ENCODE results near the gene NTM.

NTM gene

DNA sequence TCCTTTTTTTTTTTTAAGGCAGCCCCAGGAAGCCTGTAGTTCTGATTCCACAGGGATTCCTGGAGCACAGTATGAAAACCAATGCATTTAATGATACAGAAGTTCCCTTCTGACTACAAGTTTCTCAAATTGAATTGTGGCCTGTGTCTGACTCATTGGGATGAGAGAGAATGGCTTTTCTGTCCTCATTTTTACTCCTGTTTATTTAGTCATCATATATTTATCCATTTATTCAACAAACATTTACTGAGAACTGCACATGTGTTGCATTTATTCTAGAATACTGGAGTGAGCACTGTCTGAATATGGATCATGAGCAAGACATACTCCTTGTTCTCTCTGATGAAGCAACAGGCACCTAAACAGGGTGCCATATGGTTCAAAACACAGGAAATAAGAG, 231.2 kb downstream of the NTM start:
- no peak for DNase-seq (ENCODE audit: low read depth)

DNA sequence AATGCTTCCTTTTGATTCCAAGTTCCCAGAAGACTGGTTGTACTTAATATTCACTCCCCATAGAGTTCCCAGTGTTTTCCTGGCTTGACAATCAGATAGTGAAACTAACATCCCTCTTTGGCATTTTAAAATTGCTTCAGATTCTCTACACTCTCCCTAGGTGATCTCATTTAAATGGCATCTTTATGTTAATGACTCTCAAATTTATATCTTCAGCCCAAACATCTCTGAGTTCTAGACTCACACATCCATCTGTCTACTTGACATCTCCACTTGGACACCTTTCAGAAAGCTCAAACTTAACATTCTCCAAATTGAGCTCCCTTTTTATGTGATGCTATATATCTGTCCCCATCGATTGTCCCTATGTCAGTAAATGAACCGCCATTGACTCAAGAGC, 232.0 kb downstream of the NTM start:
- DNase-seq (ENCODE audit: low read depth) = no peak

DNA sequence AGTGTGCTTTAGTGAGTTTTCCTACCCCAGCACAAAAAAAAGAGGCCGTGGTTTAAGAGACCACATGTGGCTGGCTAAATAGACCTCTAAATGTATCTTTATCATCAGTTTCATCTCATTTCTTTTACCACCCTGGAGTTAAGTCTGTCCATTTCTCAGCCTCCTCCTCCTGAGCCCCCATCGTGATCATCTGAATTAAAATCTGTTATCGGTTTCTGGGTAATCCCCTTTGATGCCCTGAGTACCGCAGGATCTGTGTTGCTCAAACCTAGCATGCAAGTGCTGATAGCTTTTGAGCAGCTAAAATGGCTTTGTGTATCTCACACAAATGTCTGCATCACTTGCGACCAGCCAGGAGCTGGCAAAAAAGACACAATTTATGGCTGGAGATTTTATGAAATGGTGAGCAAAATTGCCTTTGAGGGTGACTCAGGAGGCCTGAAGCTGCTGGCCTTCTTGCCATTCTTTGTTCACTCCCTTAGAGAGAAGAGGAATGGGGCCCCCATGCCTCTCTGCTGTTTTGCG, 236.5 kb downstream of the NTM start:
- no peak for DNase-seq (ENCODE audit: low read depth)

DNA sequence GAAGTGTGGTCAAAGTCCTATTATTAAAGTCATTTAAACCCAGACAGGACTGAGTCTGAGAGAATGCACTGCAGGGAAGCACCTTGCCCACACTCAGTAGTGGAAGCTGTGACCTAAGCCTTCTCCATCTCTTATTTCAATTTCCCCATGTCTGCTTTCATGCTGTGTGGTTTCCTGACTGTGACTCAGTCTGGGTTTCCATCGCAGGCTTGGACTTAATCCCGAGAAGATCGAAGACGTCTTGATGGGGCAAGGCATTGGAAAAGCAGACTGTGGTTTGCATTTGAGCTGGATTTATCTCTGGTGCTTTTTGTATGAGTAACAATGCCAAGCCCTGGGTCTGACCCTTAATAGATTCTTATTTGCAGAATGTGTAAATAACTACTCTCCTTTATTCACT, 238.9 kb downstream of the NTM start:
- DNase-seq (ENCODE audit: low read depth) = peak; percentile 39

DNA sequence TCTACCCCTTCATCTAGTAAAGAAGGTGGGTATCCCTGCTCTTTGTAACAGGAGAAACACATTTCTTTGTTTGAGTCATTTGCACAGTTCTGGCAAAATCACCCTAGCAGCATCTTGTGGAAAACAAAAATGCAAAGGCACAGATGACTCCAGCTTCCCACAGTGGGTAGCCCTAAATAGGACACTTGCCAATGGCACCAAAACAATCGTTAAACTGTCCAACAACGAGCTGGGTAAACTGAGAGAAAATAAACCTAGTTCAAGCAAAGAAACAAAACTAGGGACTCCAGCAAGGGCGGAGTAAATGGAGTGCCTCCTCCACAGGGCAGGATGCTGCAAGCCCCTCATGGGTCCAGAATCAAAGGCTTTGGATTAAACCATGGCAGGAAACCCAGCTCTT, 239.5 kb downstream of the NTM start:
- DNase-seq (ENCODE audit: low read depth) = no peak

DNA sequence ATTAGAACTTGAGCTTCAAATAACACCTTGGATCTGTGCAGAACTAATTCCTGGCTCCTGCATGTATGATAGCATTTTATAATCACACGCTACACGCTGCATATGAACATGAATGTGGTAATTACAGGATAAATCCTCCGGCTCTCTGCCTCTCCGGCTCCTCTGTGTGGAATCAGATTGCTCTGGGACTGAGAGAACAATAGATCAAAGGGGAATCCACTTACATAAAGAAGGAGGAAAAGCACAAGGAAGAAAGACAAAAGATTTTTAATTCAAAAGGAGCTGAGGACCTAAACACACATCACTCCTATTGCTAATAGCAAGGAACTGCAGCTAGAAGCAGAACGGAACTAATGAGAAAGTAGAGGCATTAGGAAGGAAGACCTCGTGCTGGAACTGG, 240.9 kb downstream of the NTM start:
- no peak for DNase-seq (ENCODE audit: low read depth)

DNA sequence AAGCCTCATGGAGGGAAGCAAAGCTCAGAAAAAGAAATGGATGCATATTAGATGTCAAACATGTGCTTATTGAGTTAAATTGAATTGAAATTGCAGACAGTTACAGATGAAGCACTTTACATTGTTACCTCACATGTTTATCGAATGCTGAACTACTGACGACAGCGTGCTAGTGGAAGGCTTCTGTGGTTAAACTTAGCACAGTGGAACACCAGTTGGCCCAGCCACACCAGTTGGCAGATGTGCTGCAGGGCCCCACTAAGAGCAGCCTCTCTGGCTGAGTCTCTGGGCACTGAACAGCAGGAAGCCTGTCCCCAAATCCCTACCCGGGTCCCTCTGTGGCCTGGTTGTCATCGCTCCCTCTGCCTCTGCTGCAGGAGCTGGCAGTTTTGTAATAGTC, 242.1 kb downstream of the NTM start:
- DNase-seq (ENCODE audit: low read depth) = no peak

DNA sequence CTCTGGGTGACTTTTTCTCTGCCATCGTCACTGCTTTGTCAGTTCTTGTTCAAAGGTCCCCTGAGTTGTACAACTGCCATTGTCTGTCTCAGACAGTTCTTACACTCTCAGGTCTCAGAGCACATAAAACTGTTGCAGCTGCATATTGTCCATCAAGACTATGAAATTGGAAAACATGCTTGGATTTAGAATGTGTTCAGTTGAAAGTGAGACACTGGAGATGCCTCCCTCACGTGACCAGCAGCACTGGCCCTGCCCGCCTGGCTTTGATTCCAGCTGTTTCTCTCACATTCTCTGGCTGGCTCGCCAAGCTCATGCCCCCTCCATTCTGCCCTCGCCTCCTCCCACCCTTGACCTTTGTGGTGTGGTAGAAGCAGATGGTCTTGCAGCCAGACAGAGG, 244.2 kb downstream of the NTM start:
- DNase-seq (ENCODE audit: low read depth) = no peak

DNA sequence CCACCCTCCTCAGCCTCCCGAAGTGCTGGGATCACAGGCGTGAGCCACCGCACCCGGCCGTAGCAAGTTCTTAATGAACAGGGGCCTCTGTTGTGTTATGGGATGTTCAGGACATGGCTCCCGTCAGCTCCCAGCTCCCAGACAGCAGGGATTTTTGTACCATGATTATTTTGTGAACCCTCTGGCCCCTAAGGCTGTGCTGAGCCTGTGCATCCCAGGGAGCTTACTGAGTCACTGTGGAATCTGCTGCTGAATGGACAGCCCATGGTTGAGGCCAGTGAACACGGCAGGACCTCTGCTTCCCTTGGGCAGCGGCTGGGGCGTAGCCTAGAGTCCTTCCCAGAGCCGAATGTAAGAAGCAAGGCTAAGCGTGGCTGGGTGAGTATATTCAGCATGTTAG, 245.2 kb downstream of the NTM start:
- DNase-seq (ENCODE audit: low read depth) = no peak

DNA sequence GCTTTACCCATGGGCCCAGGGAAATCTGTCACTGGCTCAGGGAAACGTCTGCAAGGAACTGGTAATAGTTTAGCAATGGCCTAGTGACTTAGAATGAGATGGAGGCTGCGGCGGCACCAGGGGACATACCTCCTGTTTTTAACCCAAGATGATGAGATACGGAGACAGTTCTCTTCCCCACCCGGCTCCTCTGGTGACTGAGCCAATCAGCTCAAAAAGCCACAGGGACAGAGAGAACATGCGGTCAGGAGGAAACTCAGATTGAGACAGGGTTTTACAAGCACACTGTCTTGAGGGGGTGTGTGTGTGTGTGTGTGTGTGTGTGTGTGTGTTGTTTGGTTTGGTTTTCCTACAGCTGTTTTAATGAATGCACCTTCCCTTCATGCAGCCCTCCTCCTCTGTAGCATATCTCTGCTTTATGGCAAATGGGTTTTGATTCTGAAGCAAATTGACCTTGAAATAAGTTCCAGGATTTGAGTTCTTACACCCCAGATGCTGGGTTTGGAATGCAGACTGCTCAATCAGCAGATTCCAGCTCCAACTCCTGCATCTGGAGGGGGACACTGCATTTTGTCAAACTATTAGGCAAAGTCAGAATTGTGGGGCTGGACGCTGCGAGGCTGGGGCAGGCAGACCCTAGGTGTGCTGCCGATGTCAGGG, 246.2 kb downstream of the NTM start:
- no peak for DNase-seq (ENCODE audit: low read depth)

DNA sequence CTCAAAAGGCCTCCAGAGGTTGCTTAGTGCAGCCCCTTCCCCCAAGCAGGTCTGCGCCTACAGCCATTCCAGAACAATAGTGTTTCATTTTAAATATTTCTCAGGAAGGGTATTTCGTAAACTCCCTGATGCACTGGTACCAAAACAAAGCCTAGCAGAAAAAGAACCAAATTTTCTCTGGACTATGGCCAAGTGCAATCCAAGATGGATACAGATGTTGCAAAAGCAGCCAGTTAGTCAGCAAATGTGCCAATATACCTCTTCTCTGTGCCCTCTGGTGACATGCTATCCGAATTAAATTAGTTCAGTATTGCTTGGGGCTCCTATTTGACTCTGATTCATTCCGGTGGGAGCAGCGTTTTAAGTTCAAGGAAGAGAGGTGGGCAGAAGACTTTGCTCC, 247.8 kb downstream of the NTM start:
- DNase-seq (ENCODE audit: low read depth) = no peak

DNA sequence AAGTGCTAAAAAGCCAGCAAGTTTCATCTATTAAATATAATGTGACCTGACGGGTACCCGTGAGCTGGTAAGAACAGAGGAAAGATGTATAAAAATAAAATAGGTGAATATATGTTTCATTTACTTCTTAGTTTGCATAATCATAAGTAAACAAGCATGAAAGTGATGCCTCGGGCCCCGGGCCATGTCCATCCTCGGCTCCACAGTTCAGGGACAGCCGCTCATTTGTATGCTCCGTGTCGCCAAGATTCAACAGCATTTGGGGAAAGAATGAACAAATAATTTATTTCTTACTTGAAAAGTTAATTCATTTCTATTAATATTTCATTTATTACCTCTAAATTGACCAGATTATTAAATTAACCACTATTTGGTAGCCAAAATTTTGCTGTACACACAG, 251.8 kb downstream of the NTM start:
- no peak for DNase-seq (ENCODE audit: low read depth)

DNA sequence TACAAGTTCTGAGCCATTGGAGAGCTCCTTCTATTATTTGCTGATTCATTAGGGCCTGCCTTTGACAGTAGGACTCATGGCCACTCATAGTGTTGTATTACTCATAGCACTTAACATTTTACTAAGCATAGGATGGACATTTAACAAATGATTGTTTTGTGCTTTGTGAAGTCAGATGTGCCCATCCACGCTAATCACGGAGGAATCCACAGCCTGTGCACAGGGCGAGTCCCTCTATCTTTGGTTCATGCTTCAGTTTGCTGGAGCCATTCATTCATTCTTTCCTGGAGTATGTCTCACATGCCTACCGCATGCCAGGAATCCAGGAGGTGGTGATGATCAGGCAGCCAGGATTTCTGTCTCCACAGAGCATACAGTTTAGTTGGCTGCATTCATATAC, 254.1 kb downstream of the NTM start:
- no peak for DNase-seq (ENCODE audit: low read depth)

DNA sequence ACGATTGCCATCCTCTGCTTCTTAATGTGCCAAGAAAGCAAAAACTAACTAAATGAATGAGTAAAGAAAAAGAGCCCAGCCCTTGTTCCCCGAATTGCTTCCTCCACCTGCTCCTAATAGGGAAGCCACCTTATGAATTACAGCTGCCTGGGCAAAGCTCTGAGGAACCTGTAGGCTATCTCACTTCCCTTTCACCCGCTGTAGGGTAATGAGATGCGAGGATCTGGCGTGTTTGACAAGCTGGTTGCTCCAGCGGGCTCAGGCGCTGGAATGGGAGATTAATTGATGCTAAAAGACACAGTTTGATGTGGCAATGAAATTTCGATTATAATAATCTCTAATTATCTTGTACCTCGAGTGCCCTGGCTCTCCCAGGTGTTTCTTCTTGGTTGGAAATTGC, 256.4 kb downstream of the NTM start:
- DNase-seq (ENCODE audit: low read depth) = no peak

DNA sequence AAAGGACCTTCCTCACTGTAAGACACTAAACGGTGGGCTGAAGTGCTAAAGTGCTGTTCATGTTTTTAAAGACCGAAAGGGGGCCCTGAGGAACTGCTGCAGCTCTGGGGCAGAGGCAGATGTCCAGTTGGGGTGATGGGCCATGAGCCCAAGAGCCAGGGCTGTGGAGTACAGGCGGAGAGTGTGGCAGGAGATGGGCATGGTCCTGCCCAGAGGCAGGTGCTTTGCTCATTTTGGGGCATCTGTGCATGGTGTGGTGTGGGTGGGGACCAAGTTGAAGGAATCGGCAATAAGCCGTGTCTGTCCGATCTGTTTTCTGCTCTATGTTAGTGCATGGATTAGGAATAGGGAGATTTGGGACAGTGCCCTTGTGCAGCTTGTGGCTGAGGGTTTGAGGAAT, 258.3 kb downstream of the NTM start:
- DNase-seq (ENCODE audit: low read depth) = no peak

DNA sequence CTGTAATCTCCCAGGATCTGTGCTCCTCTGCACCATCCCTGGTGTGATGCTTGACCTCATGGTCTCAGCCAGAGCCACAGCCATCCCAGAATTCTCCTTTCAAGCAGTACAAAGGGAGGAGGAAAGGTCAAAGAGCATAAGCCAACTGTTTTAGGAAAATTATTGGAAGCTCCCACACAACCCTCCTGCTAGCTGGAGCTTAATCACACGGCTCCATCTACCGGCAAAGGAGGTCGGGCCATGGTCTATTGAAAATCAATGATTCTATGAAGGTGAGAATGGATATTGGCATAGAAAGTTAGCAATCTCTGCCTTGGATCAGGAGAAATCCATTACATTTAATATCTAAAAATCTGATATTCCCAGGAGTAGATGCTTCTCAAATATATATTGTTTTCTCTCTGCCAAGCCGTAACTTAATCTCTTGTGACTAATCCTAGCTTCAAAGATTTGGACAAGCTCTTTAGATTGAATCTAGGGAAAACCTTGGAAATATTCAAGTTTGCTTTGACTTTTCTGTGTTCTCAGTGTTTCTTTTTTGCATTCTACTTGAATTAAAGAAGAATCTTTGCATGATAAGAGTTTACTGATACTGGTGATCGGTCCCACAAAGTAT, 259.6 kb downstream of the NTM start:
- DNase-seq (ENCODE audit: low read depth) = no peak

DNA sequence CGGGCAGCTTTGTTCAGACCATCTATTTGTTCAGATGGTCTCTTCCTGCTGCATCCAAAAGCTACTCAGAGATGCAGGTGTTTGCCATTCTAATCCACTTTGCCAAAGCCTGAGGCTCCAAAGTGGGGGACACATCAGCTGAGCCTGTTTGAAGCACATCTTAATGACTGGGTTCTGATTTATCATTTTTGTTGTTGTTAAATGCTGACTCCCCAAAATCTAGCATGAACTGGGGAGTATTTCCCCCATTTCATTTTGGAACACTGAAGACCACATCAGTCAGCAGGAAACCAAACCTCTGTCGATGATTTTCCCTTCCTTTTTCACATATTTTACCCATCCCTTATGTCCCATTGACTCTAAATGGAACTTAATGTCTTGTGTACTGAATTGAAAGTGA, 262.6 kb downstream of the NTM start:
- no peak for DNase-seq (ENCODE audit: low read depth)

DNA sequence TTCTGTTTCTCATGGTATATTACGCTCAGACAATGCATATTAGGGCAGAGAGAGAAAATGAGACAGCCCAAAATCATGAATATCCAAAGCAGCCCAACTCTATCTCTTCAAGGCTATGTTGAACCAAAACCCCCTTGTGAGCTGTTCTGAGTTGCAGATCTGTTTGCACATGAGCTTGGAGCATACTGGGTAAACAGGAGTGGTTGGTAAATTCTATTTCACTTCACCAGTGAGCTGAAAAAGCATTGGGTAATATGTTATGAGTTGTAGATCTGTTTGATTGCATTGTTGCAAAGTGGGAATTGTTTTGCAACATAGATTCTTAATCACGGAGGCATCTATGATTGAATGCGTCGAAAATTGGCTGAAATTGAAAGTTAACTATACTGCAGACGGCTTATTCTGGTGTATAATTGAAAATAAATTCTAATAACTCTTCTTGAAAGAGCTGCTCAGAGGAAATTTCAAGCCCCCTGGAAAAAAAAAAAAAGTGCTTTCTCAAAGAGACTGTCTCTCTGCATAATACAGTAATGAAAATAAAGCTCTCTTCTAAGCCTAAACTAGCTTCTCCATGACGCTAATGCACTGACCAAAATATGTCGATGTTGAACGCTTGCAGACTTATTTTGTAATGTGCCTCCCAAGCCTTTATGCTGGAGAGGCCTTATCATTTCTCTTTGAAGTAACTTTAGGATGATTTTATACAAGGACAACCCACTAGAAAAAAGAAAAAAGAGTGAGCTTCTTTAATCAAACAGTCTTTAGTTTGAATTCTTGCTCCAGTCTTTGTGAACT, 263.7 kb downstream of the NTM start:
- DNase-seq (ENCODE audit: low read depth) = no peak

DNA sequence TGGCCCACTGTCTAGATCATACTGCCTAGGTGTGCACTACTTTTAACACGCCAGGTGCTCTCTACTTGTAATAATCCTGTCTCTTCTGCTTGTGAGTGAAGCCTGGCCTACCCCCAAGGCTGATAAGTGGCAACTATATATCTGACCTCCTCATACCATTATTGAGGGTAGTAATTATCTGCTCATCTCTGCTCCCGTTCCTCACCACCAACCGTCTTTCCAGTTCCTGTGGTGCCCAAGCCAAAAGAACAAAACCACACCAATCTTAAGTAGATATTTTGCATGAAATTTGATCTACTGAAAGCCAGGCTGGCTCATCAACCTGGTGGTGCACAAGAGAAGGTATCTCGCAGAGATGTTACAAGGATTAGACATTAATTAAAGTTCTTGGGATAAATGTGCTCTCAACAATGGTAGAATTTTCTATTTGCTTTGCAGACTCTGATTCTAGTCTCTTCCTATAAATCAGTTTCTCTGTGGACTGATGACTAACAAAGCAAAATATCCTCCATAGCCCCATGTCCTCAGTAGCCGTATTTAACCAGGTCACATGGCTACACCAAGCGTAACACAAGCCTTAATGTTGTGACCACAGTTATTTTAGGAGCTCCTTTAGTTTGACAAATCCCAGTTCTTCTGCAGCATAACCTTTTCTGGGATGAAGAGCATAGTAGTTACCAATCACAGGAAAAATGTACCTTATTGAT, 267.2 kb downstream of the NTM start:
- DNase-seq (ENCODE audit: low read depth) = peak; percentile 12

DNA sequence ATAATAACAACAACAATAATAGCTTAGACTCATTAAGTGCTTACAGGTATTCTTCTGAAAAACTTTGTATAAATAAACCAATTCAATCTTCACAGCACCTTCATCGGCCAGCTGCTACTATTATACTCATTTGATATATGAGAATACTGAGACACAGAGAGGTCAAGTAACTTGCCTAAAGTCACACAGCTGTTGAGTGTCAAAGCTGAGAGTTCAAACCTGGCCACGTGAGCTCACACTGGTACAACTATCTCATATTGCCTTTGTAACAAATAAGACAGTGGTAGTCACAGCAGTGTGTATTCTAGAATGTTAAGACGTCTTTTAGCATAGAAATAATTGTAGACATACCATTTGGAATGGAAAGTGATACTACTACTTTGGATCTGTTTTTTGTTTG, 268.5 kb downstream of the NTM start:
- no peak for DNase-seq (ENCODE audit: low read depth)

DNA sequence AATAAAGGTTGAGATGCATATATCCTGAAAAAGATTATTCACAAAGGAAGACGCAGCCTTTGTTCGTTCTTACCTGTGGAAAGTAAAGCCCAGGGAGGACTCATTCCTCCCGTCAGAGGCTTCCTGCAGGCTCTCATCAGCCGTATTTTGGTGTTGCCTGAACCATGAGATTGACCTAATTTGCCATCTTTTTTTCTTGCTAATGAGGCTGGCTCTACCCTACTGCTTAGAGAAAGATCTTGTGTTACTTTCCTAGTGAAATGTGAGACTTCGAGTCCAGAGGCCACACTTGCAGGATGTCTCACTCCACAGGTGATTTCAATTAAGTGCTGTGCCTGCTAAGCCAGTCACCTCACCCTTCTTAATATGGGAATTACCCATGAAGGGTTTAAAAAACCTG, 269.9 kb downstream of the NTM start:
- DNase-seq (ENCODE audit: low read depth) = no peak

DNA sequence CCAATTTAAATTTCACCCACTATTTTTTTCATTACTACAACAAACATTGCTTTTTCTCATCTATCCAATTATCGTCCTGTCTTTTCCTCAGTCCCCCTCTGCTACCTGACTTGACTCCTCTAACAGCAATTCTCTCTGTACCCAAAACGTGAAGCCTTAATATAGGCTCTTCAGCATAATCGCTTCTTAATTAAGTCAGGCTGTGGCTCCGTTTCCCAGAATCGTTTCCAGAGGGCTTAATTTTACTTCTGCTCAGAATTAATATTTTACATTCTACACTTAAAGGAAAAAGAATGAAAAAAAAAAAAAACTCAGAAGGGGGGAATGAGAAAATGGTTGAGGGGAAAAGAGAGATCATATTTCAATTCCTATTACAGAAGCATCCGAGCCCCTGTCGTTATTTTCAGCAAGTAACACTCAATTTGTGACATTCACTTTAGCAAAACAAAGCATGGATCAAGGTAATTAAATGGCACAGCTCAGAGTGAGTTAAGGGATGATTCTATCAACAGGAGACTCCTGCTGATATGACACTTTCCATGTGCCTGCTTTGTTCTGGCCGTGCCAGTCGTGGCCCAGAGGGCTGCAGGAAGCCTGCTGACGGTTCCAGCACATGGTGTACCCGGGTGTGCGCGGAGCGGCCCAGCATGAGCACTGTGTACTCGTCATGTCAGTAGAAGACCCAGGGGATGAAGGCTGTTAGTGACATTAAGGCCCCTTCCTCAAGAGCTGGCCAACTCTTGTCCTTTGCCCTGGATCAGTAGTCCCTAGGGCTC, 272.5 kb downstream of the NTM start:
- DNase-seq (ENCODE audit: low read depth) = no peak

Data from amniotic epithelial cell (primary cell).